Kidney (tissue), 14 donors: ENCODE measurements around the gene L3HYPDH. TPM values are rescaled to one million over a fixed set of nuclear protein-coding genes. Genes with fewer than 3 reads are reported as not detected.

Source experiments
- DNase-seq, 5 donors: peaks; one replicate each; pipeline ENCODE4 v3.0.0-alpha.2; 2013 to 2020
- FAIRE-seq: peaks from 2 replicates; lab custom pipeline; 2012; peaks lifted over from hg19 to GRCh38; lab: Jason Lieb, UNC
- H3K27ac ChIP-seq, 2 donors: one replicate each; pipeline ENCODE4 v1.7.0; 2013; ENCODE audit warnings: low read depth in 2 of 2, low read length in 2 of 2, inconsistent platforms in 1 of 2
- H3K27me3 ChIP-seq: one replicate; pipeline ENCODE4 v1.7.1; 2013; ENCODE audit warnings: low read length, inconsistent platforms; ENCODE audit not compliant: control insufficient read depth, insufficient read depth
- H3K36me3 ChIP-seq, 3 donors: one replicate each; pipeline versions ENCODE4 v1.7.0 to v1.7.1; 2013; ENCODE audit warnings: low read length in 3 of 3, control low read depth in 1 of 3, inconsistent platforms in 1 of 3; ENCODE audit not compliant: insufficient read depth in 3 of 3, control insufficient read depth in 2 of 3
- H3K4me1 ChIP-seq, 3 donors: one replicate each; pipeline versions ENCODE4 v1.7.0 to v1.7.1; 2013; ENCODE audit warnings: low read length in 3 of 3, inconsistent platforms in 1 of 3, low read depth in 1 of 3; ENCODE audit not compliant: control insufficient read depth in 2 of 3, insufficient read depth in 2 of 3
- H3K4me3 ChIP-seq, 3 donors: one replicate each; pipeline versions ENCODE4 v1.7.0 to v1.8.1; 2013; ENCODE audit warnings: low read length in 3 of 3, control low read depth in 1 of 3, inconsistent platforms in 1 of 3
- H3K9ac ChIP-seq, 3 donors: one replicate each; pipeline versions ENCODE4 v1.7.0 to v1.7.1; 2013; ENCODE audit warnings: low read length in 3 of 3, control low read depth in 1 of 3, inconsistent platforms in 1 of 3
- H3K9me3 ChIP-seq, 3 donors: one replicate each; pipeline versions ENCODE4 v1.7.0 to v1.7.1; 2013; ENCODE audit warnings: low read length in 3 of 3, control low read depth in 1 of 3, inconsistent platforms in 1 of 3; ENCODE audit not compliant: control insufficient read depth in 2 of 3, insufficient read depth in 1 of 3
- intact Hi-C: fragments of 100-400 bp; cut with DNase I; formaldehyde crosslinking; loops from one replicate; pipeline ENCODE4 v1.11.1; 2022
- polyA plus RNA-seq: library from polyadenylated mRNA; stranded (reverse); fragments of 350-450 nt; fragmentation: Illumina TruSeq; extraction: RNeasy Lipid Tissue Mini Kit (QIAGEN cat#74804); gene quantifications from one replicate; pipeline ENCODE4 v1.2.3, GENCODE V29; 2014; ENCODE audit warnings: low read depth, low replicate concordance; ENCODE audit not compliant: insufficient read depth
- total RNA-seq: library from RNA; stranded (reverse); fragmentation: NEBNext Ultra II Directional; extraction: Animal tissue kit (Norgen Biotek cat#: 25700); gene quantifications from one replicate; pipeline ENCODE4 v1.2.1, GENCODE V29; 2021
- TF ChIP-seq, protein P1 (sequence below): IDR thresholded peaks from 3 replicates; pipeline ENCODE4 v1.5.1; 2012; ENCODE audit warnings: mild to moderate bottlenecking, moderate library complexity, borderline replicate concordance; ENCODE audit not compliant: insufficient read depth; ENCODE audit errors: extremely low read depth
- donor health status: control.
- donor health status: control.
- donor health status: control.
- donor health status: control.
- donor health status: control.
- donor health status: DM: yes; HTN: yes; CAD: no.
- donor health status: Normal renal cell carcinoma (clear cell type).

The L3HYPDH gene
- total and polyA plus RNA-seq, 2 donors from 2014 or later: 25.6 to 31.3 TPM

DNA sequence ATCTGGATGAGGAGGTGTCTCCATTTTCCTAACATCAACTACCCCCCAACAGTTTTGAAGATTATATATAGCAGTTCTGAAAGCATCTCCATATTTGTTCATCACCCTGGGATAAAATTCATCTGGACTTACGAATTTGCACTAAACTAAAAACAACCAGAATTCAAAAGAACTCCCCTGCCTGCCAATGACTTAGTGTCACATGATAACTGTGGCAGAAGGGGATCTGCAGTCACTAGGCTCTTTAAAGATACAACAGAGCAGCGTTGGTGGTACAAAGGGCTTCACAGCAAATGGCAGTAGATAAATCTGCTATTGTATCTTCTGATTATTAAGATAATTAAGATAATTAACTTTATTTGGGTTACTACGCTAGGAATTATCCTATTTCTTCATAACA is 49.1 kb downstream of the L3HYPDH start:
- Histone ChIP-seq H3K9ac (no peak overlapping the region), H3K36me3 (no peaks in the 10 kb centered on the region), H3K4me3 (no peak overlapping the region), H3K27ac (no peak overlapping the region), H3K9me3 (no peaks in the 10 kb centered on the region), H3K4me1 (peaks cover 0 to 6% (median 0%) of the 10 kb centered on the region in 3 donors), H3K27me3 (no peaks in the 10 kb centered on the region)
- DNase-seq (no peak), FAIRE-seq (no peak)
- intact Hi-C loops: no loop called here
- TF ChIP-seq, protein P1, sequence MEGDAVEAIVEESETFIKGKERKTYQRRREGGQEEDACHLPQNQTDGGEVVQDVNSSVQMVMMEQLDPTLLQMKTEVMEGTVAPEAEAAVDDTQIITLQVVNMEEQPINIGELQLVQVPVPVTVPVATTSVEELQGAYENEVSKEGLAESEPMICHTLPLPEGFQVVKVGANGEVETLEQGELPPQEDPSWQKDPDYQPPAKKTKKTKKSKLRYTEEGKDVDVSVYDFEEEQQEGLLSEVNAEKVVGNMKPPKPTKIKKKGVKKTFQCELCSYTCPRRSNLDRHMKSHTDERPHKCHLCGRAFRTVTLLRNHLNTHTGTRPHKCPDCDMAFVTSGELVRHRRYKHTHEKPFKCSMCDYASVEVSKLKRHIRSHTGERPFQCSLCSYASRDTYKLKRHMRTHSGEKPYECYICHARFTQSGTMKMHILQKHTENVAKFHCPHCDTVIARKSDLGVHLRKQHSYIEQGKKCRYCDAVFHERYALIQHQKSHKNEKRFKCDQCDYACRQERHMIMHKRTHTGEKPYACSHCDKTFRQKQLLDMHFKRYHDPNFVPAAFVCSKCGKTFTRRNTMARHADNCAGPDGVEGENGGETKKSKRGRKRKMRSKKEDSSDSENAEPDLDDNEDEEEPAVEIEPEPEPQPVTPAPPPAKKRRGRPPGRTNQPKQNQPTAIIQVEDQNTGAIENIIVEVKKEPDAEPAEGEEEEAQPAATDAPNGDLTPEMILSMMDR: no peak

- DNase-seq (no peak), FAIRE-seq (no peak)
- TF ChIP-seq, protein P1: no peak
- H3K27ac ChIP-seq: no peak overlapping the region
- no peak overlapping the region for H3K4me3 ChIP-seq
- H3K9ac ChIP-seq: no peak overlapping the region
- intact Hi-C loops: no loop called here
- H3K36me3 ChIP-seq: no peaks in the 10 kb centered on the region
- H3K9me3 ChIP-seq: no peaks in the 10 kb centered on the region
- H3K27me3 ChIP-seq: no peaks in the 10 kb centered on the region
- peaks cover 0 to 6% (median 0%) of the 10 kb centered on the region in 3 donors for H3K4me1 ChIP-seq
Observed at GRCh38 chr14:59429790-59430189, 54.4 kb downstream of the L3HYPDH start.

DNA sequence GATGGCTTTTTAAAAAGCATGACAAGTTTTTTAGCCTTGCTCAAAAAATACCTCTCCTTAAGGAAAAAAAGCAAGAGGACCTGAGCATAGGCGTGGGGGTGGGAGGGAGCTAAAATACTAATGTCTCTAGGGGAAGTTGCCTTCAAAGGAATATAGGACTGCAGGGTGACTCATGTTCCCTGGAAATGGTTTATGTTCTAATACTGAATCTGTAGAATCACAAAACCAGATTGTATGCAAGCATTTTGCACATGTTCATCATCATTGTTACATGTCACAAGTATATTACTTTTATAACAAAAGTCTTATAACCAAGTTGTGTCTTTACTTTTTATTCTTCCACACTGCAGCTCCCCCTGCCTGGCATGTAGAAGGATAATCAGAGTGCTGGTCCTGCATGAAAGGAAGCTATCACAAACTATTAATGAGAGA is 55.6 kb downstream of the L3HYPDH start:
- no peaks in the 10 kb centered on the region for H3K36me3 ChIP-seq
- no peak overlapping the region for H3K9ac ChIP-seq
- H3K27ac ChIP-seq: peak overlapping the region in 1 of 2 donors; percentile 54
- peaks cover 0 to 6% (median 0%) of the 10 kb centered on the region in 3 donors for H3K4me1 ChIP-seq
- no peaks in the 10 kb centered on the region for H3K27me3 ChIP-seq
- no peak overlapping the region for H3K4me3 ChIP-seq
- TF ChIP-seq, protein P1: no peak
- intact Hi-C loops: no loop called here
- peak in 1 of 5 donors; percentile 75 for DNase-seq
- FAIRE-seq: no peak
- no peaks in the 10 kb centered on the region for H3K9me3 ChIP-seq
